ENCODE data around the gene GOLPH3. TPM values are rescaled to one million over a fixed set of nuclear protein-coding genes. Genes with fewer than 3 reads are reported as not detected.
"Not testable (repeated sequence)": the region's sequence is repeated elsewhere in the genome, so short reads cannot be mapped to it uniquely, and the experiment has no call there.

Gene GOLPH3
- polyA plus RNA-seq, 1 donor from 2014 or later = 75.8 TPM

DNA sequence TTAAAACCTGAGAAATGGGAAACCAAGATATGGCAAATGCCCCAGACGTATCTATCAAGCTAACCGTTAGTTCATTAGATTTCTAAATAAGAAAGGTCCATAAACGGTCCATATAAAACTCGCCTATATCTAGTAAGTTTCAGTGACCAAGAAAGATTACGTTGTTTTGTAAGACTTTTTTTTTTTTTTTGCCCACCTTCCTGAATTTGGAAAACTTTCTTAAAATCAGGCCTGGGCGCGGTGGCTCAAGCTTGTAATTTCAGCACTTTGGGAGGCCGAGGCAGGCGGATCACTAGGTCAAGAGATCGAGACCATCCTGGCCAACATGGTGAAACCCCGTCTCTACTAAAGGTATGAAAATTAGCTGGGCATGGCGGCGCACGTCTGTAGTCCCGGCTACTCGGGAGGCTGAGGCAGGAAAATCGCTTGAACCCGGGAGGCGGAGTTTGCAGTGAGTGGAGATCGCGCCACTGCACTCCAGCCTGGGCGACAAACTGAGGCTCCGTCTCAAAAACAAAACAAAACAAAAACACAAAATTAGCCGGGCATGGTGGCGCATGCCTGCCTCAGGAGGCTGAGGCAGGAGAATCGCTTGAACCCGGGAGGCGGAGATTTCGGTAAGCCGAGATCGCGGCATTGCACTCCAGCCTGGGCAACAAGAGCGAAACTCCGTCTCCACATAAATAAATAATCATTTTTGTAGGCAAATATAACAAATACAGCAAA is 1.8 kb downstream of the GOLPH3 start:
- not testable (repeated sequence) for H3K9me2 ChIP-seq (ENCODE audit: insufficient read depth, low read length); H3K9me3 ChIP-seq (ENCODE audit: low read length); H3F3A ChIP-seq (ENCODE audit: insufficient read depth, low read length, poor library complexity, severe bottlenecking); H3K27me3 ChIP-seq (ENCODE audit: insufficient read depth, low read depth, low read length); H3K27ac ChIP-seq (ENCODE audit: low read length); H4K20me1 ChIP-seq (ENCODE audit: insufficient read depth); H3K36me3 ChIP-seq (ENCODE audit: insufficient read depth, low read length); H2AFZ ChIP-seq (ENCODE audit: low read depth, low read length)
- Histone ChIP-seq H3K79me2 (replicated peaks; ENCODE audit: insufficient read depth, low read length) (peaks cover 60% of the 10 kb centered on the region), H3K4me2 (ENCODE audit: low read length) (peak overlapping the region; percentile 87), H3K4me3 (ENCODE audit: low read length) (peak overlapping the region; percentile 78), H3K9ac (ENCODE audit: low read length) (peak overlapping the region; percentile 99)
- peak; percentile 38 for TF ChIP-seq MXI1 (conservative IDR thresholded peaks at IDR 0.05; ENCODE audit: poor library complexity, severe bottlenecking)

DNA sequence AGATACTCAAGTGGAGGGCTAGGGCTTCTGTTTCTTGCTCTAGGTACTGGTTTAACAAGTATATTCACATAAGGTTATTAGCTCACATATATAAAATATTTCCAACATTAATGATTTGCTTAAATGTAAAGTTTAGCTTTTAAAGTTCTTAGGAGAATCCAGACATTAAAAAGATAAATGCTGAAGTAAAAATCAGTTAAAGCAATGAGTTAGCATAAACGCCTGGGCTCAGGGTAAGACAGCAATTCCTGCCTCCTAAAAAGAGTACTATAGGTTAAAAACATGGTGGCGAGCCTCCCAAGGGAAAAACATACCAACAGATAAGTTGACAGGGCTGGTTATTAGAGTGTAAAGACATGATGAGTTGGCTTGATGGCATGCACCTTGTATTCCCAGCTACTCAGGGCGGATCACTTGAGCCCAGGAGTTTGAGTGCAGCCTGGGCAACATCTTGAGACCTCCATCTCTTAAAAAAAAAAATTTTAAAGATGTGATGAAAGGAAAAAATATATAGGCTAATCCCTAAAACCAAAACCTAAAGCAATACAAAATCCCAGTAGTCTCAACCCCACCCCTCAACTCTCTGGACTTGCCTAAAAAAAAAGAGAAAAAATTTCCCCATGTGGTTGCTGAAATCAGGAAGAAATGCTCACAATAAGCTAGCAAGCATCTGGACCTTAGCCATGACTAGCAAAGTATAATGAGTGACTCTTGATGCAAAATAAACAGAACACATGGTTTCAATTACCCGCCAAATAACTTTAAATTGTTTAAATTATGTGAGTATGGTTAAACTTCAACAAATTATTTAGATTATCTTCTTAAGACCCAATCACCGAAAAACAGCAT is 3.6 kb downstream of the GOLPH3 start:
- peaks cover 4% of the 10 kb centered on the region for H3F3A ChIP-seq (ENCODE audit: insufficient read depth, low read length, poor library complexity, severe bottlenecking)
- no peaks in the 10 kb centered on the region for H3K36me3 ChIP-seq (ENCODE audit: insufficient read depth, low read length)
- TF ChIP-seq RAD21 (conservative IDR thresholded peaks at IDR 0.05) = no peak
- TF ChIP-seq, protein P1, sequence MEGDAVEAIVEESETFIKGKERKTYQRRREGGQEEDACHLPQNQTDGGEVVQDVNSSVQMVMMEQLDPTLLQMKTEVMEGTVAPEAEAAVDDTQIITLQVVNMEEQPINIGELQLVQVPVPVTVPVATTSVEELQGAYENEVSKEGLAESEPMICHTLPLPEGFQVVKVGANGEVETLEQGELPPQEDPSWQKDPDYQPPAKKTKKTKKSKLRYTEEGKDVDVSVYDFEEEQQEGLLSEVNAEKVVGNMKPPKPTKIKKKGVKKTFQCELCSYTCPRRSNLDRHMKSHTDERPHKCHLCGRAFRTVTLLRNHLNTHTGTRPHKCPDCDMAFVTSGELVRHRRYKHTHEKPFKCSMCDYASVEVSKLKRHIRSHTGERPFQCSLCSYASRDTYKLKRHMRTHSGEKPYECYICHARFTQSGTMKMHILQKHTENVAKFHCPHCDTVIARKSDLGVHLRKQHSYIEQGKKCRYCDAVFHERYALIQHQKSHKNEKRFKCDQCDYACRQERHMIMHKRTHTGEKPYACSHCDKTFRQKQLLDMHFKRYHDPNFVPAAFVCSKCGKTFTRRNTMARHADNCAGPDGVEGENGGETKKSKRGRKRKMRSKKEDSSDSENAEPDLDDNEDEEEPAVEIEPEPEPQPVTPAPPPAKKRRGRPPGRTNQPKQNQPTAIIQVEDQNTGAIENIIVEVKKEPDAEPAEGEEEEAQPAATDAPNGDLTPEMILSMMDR (IDR thresholded peaks at IDR 0.05; ENCODE audit: poor library complexity, severe bottlenecking) = no peak
- TF ChIP-seq TAF1 (IDR thresholded peaks at IDR 0.05; ENCODE audit: low read depth) = no peak
- TF ChIP-seq POLR2AphosphoS5 (IDR thresholded peaks at IDR 0.05) = no peak
- TF ChIP-seq, protein P2, sequence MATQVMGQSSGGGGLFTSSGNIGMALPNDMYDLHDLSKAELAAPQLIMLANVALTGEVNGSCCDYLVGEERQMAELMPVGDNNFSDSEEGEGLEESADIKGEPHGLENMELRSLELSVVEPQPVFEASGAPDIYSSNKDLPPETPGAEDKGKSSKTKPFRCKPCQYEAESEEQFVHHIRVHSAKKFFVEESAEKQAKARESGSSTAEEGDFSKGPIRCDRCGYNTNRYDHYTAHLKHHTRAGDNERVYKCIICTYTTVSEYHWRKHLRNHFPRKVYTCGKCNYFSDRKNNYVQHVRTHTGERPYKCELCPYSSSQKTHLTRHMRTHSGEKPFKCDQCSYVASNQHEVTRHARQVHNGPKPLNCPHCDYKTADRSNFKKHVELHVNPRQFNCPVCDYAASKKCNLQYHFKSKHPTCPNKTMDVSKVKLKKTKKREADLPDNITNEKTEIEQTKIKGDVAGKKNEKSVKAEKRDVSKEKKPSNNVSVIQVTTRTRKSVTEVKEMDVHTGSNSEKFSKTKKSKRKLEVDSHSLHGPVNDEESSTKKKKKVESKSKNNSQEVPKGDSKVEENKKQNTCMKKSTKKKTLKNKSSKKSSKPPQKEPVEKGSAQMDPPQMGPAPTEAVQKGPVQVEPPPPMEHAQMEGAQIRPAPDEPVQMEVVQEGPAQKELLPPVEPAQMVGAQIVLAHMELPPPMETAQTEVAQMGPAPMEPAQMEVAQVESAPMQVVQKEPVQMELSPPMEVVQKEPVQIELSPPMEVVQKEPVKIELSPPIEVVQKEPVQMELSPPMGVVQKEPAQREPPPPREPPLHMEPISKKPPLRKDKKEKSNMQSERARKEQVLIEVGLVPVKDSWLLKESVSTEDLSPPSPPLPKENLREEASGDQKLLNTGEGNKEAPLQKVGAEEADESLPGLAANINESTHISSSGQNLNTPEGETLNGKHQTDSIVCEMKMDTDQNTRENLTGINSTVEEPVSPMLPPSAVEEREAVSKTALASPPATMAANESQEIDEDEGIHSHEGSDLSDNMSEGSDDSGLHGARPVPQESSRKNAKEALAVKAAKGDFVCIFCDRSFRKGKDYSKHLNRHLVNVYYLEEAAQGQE (IDR thresholded peaks at IDR 0.05; ENCODE audit: borderline replicate concordance) = no peak
- TF ChIP-seq EZH2 (IDR thresholded peaks at IDR 0.05; ENCODE audit: borderline replicate concordance, insufficient read depth, low read length, poor library complexity, severe bottlenecking) = no peak
- TF ChIP-seq MXI1 (conservative IDR thresholded peaks at IDR 0.05; ENCODE audit: poor library complexity, severe bottlenecking) = no peak
- no peak for TF ChIP-seq EP300 (conservative IDR thresholded peaks at IDR 0.05; ENCODE audit: poor library complexity, severe bottlenecking)
- TF ChIP-seq SMC3 (conservative IDR thresholded peaks at IDR 0.05; ENCODE audit: poor library complexity) = no peak
- H4K20me1 ChIP-seq (ENCODE audit: insufficient read depth) = no peaks in the 10 kb centered on the region
- H2AFZ ChIP-seq (ENCODE audit: low read depth, low read length) = no peak overlapping the region
- H3K9me3 ChIP-seq (ENCODE audit: low read length) = no peaks in the 10 kb centered on the region
- peaks cover 78% of the 10 kb centered on the region for H3K79me2 ChIP-seq (replicated peaks; ENCODE audit: insufficient read depth, low read length)
- H3K9ac ChIP-seq (ENCODE audit: low read length) = no peak overlapping the region
- H3K9me2 ChIP-seq (ENCODE audit: insufficient read depth, low read length) = no peaks in the 10 kb centered on the region
- no peak overlapping the region for H3K4me2 ChIP-seq (ENCODE audit: low read length)
- peak overlapping the region; percentile 78 for H3K4me3 ChIP-seq (ENCODE audit: low read length)
- no peaks in the 10 kb centered on the region for H3K27me3 ChIP-seq (ENCODE audit: insufficient read depth, low read depth, low read length)
- H3K27ac ChIP-seq (ENCODE audit: low read length) = no peak overlapping the region

All from neural cell (in vitro differentiated cells).